Activated naive CD4-positive, alpha-beta T cell treated with Interleukin-2 at 50 U/mL for 16 hours (primary cell): ENCODE data around the gene KIF1A.

ENCODE experiments used
- DNase-seq: peaks from one replicate; pipeline ENCODE4 v3.0.0-alpha.2; 2020

The KIF1A gene

GRCh38 chr2:240732911-240733622, 87.0 kb downstream of the KIF1A start:
- DNase-seq, result no peak

- no peak for DNase-seq
Observed at GRCh38 chr2:240732184-240732583, 87.8 kb downstream of the KIF1A start.

- no peak for DNase-seq
Observed at GRCh38 chr2:240731178-240731545, 88.9 kb downstream of the KIF1A start.

GRCh38 chr2:240730501-240731177, 89.4 kb downstream of the KIF1A start:
- no peak for DNase-seq

GRCh38 chr2:240728827-240729226, 91.2 kb downstream of the KIF1A start:
- no peak for DNase-seq

GRCh38 chr2:240728361-240728760, 91.7 kb downstream of the KIF1A start:
- no peak for DNase-seq

GRCh38 chr2:240727913-240728312, 92.1 kb downstream of the KIF1A start:
- no peak for DNase-seq

GRCh38 chr2:240727439-240727838, 92.6 kb downstream of the KIF1A start:
- DNase-seq, result no peak

- no peak for DNase-seq
Observed at GRCh38 chr2:240726876-240727275, 93.1 kb downstream of the KIF1A start.

- no peak for DNase-seq
Observed at GRCh38 chr2:240725671-240726070, 94.3 kb downstream of the KIF1A start.

- DNase-seq, result no peak
Observed at GRCh38 chr2:240725266-240725665, 94.8 kb downstream of the KIF1A start.

- no peak for DNase-seq
Observed at GRCh38 chr2:240724431-240724830, 95.6 kb downstream of the KIF1A start.

GRCh38 chr2:240723851-240724250, 96.2 kb downstream of the KIF1A start:
- DNase-seq, result no peak

- no peak for DNase-seq
Observed at GRCh38 chr2:240722796-240723735, 97.0 kb downstream of the KIF1A start.

GRCh38 chr2:240722376-240722775, 97.6 kb downstream of the KIF1A start:
- no peak for DNase-seq

- no peak for DNase-seq
Observed at GRCh38 chr2:240721596-240722180, 98.3 kb downstream of the KIF1A start.

GRCh38 chr2:240720686-240721595, 99.1 kb downstream of the KIF1A start:
- no peak for DNase-seq

GRCh38 chr2:240719676-240720545, 100.1 kb downstream of the KIF1A start:
- DNase-seq, result no peak

- DNase-seq, result no peak
Observed at GRCh38 chr2:240718896-240719490, 101.0 kb downstream of the KIF1A start.
